Ammon's horn (tissue), 1 donor: ENCODE data around the gene CTTN.

Experiments
- DNase-seq: peaks from one replicate; pipeline ENCODE4 v3.0.0-alpha.2; 2016; ENCODE audit warnings: low spot score

The CTTN gene

DNA sequence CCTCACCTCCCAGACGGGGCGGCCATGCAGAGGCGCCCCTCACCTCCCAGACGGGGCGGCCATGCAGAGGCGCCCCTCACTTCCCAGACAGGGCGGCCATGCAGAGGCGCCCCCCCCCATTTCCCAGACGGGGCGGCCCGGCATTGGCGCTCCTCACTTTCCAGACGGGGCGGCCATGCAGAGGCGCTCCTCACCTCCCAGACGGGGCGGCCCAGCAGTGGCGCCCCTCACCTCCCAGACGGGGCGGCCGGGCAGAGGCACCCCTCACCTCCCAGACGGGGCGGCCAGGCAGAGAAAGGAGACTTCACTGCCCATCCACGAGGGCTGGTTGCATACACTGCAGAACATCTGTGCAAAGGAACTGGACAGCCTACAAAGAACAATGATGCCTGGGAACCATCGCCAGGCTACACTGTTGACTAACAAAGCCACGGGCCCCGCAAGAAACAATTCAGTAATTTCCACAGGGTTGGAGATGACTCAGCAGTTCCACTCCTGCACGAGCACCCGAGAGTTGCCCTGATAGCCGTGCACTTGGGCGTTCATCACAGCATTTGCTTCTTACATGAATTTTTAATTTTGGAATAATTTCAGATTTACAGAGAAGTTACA lies 58.7 kb downstream of the CTTN start:
- DNase-seq = peak; percentile 58

DNA sequence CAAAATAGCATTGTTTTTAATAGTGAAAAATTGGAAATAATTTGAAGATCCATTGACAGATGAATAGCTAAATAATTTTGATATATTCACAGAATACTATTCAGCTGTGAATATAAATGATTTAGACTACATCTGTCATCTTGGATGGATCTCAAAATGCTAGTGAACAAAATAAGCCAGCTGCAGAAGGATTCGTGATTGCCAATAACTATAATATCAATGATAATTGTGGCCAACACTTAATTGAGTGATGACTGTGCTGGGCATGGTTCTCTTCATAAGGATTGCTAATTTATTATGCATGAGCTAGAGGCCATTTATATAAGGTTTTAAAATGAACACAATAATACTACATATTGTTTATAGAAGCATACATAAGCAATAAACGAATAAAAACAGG lies 60.4 kb downstream of the CTTN start:
- DNase-seq = no peak

DNA sequence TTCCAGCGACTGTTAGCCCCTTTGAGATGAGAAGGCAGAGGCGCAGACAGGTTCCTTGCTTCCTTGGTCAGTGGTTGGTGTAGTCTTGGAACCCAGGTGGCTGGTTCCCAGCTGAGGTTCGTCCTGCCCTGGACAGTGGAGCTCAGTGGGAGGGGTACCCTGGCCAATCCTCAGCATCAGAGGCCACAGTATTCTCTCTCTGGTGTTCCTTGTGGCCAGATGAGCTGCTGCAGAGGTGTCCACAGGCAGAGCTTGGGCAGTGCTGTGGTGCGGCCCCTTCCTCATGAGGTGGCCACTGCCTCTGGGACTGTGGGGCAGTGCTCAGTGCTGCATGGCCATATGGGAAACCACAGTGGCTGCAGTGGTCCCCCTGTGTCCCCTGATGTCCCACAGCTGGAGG lies 61.8 kb downstream of the CTTN start:
- DNase-seq = no peak

DNA sequence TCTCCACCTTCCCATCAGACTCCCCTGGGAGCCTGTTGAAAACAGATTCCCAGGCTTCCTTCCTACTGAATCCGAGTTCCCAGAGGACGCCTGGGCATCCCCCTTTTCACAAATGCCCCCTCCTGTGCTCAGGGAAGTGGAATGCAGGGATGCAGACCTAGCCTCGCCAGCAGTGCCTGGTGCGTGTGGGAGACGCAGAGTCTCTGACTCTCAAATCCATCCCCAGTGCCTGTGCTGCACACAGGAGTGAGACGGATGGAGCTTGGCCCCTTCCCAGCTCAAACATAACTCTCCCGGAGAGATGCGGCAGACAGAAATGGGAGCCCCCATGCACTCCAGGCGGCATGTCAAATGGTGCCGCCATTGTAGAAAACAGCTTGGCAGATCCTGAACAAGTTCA lies 62.6 kb downstream of the CTTN start:
- no peak for DNase-seq

DNA sequence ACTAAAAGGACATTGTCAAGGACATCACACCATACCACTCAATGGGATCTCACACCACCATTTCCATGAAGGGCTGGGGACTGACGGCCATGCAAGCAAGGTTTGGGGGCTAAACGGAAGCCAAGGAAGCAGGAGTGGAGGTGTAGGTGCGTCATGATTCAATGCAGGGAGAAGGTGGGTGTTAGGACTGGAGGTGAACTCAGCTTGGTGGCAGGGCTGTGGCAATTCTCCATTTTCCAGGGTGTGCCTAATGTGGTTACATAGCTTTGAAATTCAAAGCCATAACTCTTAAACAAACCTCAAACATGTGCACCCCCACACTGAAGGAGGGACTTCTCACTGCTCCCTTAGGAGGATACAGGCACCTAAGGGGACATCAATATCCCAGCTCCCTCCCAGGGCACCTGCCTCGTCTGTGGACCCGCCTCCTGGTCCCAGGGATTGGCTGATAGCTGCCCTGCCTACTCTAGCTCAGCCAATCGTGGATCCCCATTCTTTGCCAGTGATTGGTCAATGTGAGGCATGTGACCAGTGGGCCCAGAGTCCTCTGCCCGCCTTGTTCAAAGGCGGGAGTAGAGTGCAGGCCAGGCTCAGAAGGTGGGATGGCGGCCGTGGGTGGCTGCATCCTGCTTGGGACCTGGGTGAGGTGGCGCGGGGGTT lies 64.6 kb downstream of the CTTN start:
- DNase-seq = no peak

DNA sequence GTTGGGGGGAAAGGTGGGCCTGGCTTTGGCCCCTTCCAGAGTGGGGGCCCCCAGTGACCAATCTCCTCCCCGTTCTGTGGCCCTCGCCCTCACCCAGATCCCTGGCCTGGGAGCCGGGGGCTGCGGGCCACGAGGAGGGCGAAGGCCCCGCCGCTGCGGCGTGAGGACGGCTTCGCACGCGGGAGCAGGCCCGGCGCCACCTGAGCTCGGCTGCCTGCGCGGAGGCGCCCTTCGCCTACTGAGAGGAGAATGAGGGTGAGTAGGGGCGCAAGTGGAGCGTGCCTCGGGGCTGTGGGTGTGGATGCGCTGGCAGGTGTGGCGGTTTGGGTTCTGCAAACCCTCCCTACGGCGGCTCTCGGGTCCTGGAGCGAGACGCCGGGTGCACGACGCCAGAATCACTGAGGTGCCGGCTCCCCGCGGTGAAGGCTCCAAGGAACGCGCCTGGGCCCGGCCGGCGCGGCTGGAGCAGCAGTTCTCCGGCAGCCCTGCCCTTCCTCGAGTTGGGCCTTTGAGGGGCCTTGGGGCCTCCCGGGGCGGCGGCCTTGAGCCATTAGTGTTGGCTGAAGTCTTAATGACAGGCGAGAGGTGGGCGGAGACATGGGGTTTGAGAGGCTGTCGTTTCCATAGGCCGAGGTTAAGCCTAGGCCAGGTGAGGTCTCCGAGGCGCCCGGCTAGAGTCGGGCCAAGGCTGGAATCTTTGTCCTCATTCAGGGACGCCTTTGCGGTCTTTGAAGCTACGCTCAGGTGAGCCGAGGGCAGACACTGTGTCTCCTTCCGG lies 65.3 kb downstream of the CTTN start:
- no peak for DNase-seq

DNA sequence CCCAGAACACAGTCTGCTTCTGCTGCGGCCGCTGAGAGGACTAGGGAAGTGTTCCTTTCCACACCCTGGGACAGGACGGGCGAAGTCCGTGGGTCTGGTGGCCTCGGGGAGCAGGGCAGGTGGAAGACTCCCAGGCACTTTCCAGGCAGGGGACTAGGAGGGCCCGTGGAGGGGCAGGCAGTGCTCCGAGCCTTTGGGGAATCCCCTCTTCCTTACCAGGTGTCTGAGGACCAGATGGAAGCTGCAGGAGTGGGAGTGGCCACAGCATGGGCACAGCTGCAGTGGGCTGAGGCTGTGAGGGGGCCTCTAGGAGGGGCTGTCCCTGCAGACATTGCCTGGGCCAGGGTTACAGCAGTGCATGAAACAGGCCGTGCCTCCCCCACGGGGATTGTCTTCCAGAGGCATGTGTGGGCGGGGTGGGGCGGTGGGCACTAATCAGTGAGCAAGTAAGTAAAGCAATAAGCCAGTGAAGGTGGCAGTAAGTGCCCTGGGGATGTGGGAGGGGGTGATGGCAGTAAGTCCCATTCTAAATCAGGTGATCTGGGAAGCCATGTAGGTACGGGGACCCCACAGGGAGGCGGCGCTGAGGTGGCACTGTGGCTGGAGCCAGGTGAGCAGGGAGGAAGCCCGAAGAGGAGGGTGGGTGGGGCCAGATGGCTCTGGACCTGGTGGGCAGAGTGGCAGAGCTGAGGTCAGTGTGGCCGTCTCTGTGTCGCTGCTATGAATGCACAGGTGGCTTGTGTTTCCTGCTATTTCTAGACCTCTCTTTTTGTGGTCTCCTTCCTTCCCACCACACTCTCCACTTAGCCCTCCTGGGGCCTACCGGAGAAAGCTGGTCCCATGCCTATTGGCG lies 66.4 kb downstream of the CTTN start:
- no peak for DNase-seq

DNA sequence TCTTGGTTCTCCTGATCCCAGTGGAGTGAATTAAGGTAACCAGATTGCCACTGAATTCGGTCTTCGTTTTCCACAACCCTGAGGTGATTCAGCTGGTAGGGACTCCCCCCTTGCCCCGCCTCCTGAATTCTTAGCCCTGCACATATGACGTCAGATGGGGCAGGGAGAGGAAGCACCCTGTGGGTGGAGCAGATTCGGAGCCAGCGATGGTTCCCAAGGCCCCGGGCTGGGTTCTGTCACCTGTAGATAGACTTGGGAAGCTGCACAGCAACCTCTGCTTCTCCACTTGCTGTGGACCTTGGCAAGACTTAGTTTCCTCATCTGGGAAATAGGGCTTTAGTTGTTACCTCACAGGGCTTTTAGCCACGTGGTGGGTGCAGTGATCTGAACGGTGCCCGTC lies 67.8 kb downstream of the CTTN start:
- no peak for DNase-seq

DNA sequence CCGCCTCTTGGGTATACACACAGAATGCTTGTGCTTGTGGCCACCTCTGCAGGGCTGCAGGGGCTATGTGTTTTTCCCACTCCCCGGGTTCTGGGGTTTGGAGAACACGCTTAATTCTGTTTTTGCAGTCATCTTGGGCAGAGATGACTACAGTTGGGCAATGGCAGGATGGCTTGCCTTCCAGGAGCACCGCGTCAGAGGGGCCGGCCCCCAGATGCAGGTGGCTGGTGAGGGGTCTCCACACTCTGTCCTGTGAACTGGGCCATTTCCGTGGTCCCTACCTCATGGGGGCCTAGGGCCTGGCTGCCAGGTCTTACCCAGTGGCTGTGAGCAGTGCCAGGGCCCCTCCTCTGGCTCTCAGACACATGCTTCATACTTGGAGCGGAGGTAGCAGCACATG lies 68.3 kb downstream of the CTTN start:
- DNase-seq = no peak

DNA sequence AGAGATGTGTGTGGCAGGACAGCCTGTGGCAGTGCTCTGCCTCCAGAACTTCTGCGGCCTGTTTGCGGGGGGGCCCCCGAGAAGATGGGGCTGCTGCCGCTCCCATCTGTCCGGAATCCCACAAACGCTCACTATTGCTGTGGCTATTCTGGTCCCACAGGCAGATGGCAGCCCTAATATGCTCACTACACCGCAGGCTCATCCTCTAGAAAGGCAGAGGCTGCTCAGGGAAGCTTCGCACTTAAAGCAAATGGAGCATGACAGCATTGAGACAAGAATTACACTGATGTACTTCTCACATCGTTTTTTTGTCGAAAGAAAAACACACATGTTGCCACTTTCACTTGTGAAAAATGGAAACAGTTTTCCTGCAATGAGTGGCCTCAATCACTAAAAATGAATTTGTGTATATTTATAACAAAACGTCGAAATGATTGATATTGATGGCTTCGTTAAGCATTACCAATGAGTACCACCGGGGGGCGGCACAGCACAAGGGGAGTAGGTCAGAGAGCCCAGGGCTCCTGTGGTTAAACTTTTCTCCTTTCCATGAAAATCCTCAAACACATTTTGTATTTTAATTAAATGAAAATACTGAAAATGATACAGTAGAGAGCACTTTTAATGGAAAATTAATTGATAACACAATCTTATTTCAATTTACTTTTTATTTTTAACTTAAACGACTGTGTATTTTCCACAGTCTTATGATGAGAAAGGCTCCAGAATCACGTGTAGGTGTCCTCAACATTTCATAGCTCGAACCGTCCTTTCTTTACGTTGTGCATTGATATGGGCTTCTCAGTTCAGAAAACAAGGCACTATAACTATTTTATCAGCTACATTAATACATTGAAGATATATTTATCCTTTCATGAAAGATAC lies 69.1 kb downstream of the CTTN start:
- DNase-seq = peak; percentile 69

DNA sequence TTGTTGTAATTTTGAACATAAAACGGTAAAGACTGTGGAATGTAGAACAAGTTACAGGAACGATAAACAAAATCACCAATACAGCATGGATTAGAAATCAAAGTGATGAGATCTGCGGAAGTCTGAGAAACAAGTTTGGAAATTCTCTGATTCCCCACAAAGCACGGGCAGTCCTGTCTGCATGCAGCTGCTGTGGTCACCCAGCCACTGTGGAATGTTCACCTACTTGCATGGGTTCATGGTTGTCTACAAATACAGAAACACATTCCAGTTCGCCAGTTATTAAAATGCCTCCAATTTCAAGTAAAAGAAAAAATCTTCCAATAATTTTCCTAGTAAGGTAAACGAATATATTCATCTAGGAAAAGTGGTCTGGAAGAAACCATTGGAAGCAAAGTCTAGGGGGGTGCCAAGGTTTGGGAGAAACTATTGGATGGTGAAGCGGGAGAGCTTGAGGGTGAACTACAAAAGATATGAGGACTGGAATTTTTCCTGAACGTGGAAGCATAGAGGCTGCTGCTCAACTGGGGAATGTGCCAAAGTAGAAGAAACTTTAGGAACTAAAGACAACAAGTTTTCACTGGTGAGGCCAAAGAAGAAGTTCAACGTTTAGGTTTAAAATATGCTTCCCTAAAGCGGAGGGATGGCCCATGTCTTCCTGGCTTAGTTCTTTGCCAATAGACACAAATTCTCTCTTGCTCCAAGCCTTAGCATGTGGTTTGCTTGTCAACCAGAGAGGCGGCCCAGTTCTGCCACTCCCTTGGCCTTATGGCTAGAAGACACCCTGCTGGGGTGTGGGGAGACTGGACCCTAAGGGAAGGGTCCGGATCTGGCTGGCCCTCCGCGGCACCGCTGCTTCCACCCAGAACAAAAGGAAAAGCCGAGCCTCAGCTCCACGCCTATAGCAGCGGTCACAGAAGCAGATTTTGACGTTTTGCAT lies 70.2 kb downstream of the CTTN start:
- peak; percentile 34 for DNase-seq

DNA sequence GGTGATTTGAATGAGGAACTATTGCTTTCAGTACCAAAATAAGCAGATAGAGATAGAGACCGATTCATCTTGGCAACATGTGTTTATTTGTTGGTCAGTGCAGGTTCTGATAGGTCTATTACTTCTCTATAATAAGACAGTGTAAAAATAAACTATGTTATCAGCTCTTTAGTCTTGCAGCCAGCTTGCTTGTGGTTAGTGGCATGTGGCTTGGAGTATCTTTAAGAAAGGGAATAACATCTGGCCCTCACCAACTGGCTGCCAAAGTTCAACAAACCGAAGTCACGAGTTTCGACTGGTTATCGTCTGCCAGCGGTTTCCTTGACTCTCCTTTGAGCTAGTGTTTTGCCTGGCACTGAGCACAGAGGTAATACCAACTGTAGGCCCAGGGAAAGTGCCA lies 71.8 kb downstream of the CTTN start:
- peak; percentile 67 for DNase-seq

DNA sequence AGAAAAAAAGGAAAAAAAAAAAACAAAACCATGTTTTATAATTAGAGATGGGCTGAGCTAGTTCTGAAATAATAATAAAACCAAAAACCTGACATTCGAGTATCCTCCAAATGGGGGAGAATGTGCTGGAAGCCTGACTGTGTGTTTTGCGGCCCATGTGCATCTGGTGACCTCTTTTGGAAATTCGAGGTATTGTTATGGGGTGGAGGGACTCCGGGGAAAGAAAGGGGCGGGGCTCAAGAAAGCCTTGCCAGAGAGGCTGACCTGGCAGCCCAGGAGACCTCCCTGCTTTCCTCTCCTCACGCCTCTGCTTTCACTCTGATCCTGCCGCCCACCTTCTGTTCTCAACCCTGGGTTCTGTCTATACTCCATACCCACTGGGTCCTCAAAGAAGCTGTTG lies 72.9 kb downstream of the CTTN start:
- no peak for DNase-seq

DNA sequence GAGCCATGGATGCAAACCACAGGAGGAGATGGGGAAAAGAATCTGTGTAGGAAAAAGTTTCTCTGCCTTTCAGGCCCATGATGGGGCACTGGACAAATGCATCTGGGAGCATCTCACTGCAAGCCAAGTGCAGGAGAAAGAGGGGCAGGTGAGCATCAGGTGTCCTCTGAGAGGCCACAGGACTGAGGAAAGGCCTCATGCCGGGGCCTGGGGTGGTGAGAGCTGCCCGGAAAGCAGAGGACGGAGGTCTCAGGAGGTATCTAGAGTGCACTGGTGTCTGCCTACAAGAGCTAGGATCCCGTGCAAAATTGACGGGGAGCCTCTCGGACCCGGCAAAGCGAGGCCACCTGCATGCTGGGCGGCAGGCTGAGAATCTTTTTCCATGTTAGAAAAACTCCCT lies 73.9 kb downstream of the CTTN start:
- DNase-seq = no peak

DNA sequence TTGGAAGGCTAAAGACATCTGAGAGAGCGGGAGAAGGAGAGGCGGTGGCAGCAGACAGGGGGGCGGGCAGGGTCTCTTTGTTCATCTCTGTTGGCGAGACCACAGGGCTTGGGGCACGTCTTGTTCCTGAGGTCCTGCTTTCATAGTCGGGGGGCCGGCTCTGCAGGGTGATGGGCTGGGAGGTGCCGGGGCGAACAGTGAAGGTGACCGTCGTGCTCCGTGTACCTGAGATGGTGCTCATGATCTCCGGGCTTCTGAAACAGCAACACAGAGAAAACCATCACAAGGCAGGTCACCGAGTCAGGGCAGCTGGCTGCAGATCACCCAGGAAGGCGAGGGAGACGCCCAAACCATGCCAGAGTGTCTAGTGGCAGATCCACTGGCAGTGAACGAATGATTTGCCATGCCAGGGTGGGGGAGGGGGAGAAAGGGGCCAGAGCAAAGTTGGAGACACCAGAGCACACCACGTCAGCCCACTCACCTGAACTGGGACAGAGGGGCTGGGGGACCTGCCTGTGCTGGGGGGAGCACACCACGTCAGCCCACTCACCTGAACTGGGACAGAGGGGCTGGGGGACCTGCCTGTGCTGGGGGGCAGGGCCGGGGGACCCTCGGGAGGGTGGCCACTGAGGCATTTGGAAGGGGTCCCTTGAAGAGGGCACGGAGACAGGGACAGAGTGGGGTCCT lies 75.0 kb downstream of the CTTN start:
- DNase-seq = no peak

DNA sequence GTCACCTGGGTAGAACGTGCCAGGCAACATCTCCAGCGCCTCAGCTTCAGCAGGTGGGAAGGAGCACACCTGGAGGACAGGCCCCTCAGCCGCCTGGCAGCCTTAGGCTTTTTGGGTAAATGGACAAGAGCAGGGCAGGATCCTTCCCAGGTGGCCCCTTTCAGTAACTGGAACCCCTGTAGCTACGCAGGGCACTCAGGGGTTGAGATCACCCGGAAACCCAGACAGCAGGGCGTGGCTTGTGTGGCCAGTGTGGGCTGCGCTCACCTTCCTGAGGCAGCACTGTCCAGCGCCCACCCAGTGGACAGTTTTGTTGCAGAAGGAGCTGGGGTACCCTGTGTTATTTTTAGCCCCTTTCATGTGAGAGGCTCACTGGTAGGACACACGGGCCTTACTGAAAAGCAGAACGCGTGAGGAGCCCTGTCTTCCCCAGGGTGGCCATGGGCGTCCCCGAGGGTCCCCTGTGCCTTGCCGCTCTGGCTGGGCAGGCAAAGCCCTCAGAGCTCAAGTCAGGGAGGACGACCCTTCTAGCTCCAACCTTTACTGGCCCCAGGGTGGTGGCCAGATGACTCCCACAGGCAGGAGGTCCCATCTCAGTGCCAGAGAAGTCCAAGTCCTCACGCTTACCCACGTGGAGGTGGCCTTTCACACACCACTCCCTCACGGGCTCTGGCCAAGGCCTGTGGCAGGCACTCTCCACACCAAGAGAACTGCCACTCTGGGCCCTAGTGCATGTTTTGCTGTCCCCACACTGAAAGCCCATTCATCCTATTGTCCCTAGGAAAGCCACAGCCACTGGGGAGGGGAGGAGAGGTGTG lies 75.8 kb downstream of the CTTN start:
- no peak for DNase-seq

DNA sequence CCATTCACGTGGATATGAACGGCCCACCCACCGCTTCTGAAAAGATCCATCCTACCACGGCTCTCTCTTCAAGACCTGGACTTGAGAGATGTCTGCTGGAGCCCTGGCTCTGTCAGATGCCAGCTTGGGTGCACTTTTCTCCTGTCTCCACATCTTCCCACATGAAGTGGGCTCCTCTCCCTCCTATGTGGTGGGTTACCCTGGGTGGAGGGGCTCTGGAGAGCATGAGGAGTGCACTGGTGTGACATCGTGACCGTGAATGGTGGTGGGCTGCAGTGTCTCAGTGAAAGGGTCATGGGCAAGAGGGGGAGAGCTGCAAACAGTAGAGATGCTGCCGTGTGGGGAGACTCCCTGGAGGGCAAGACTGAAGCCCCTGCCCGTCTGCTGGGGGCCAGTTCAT lies 76.4 kb downstream of the CTTN start:
- DNase-seq = no peak

DNA sequence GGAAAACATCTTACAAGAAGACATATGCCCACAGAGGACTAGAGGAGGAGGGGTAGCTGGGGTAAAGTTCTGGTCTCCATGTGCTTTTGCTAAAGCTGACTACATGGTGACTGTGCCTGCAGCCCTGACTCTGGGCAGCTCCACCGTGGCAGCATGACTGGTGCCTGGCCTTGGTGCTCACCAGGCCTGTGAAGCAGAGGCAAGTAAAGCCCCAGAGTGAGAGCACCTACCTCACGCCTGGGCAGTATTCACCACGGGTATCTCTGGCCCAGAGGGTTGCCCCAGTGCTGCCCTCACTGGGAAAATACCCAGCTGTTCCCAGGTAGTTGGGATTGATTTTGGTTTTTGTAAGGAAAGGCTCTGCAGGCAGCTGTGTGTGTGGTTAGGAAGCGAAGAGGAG lies 78.3 kb downstream of the CTTN start:
- DNase-seq = no peak

DNA sequence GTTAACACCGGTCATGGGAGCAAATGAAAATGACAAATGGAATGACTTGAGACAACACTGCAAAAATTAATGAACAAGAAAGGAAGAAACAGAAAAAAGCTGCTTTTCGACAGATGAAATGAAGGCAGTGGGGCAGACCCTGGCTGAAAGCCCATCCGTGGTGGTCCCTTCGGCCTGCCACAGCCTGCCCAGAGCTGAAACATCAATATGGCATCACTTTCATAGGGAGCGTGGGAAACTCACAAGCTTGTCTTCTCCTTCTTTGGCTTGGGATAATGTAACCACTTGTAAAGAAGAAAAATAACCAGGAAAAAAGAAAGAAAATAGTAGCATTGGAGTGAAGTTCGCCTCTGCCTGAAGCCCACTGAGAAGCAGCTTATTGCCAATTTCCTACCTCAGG lies 78.8 kb downstream of the CTTN start:
- no peak for DNase-seq
